HepG2 (cell line): ENCODE results near the gene PIGN. TPM values are rescaled to one million over a fixed set of nuclear protein-coding genes. Genes with fewer than 3 reads are reported as not detected.

ENCODE experiments used
- ATAC-seq: fragments of 200-7000 bp; cut with Tn5 transposase; 3 replicates; pipeline ENCODE4 v1.9.1; 2020; ENCODE audit warnings: mild to moderate bottlenecking, moderate library complexity
- BruUV-seq: library from RNA; stranded (reverse); fragments of 400-500 nt; replicated peaks from 2 replicates; lab custom pipeline; 2021; lab: Mats Ljungman, UMichigan
- CTCF ChIA-PET: fragments of 300-600 bp; formaldehyde crosslinking; extraction: SDS; loops from one replicate; lab custom pipeline; 2021; ENCODE audit warnings: low total read pairs, inconsistent platforms, low intra/inter-chr PET ratio; lab: Yijun Ruan, JAX
- POLR2A ChIA-PET: fragments of 350-600 bp; sonication (Branson Sonifier 250); formaldehyde crosslinking; loops from one replicate; lab custom pipeline; 2020; ENCODE audit warnings: antibody characterized with exemption, inconsistent platforms; lab: Yijun Ruan, JAX
- DNase-seq: peaks from one replicate; pipeline ENCODE4 v3.0.0-alpha.2; 2015; ENCODE audit warnings: low spot score
- FAIRE-seq: peaks from 3 replicates; lab custom pipeline; 2011; peaks lifted over from hg19 to GRCh38; lab: Jason Lieb, UNC
- H2AFZ ChIP-seq: one replicate; pipeline ENCODE4 v1.6.1; 2011; ENCODE audit warnings: low read length, inconsistent platforms
- H3K27ac ChIP-seq: fragments of 300-600 bp; 3 replicates; pipeline ENCODE4 v1.8.0; 2011; ENCODE audit warnings: mixed run types, mild to moderate bottlenecking, mixed read lengths, low read length, inconsistent platforms; ENCODE audit not compliant: insufficient read depth; ENCODE audit errors: extremely low read length
- H3K27me3 ChIP-seq, 2 experiments: fragments of 200-600 bp in 1 of 2; 2 replicates in 1 of 2; 3 replicates in 1 of 2; pipeline versions ENCODE4 v1.6.0 to v1.8.0; 2011; ENCODE audit warnings: low read length in 2 of 2, mild to moderate bottlenecking in 2 of 2, moderate library complexity in 2 of 2, inconsistent platforms in 1 of 2; ENCODE audit not compliant: insufficient read depth in 2 of 2, control insufficient read depth in 1 of 2
- H3K36me3 ChIP-seq, 2 experiments: fragments of 200-600 bp in 1 of 2; replicated peaks in 1 of 2; 2 replicates in 1 of 2; 3 replicates in 1 of 2; pipeline versions ENCODE4 v1.5.1 to v1.8.0; 2011; ENCODE audit warnings: low read length in 2 of 2, inconsistent platforms in 1 of 2; ENCODE audit not compliant: insufficient read depth in 2 of 2, control insufficient read depth in 1 of 2
- H3K4me1 ChIP-seq: 2 replicates; pipeline ENCODE4 v1.5.1; 2012; ENCODE audit warnings: low read length, inconsistent platforms; ENCODE audit not compliant: insufficient read depth
- H3K4me2 ChIP-seq: 2 replicates; pipeline ENCODE4 v1.6.0; 2011; ENCODE audit warnings: low read depth, low read length, inconsistent platforms
- H3K4me3 ChIP-seq, 3 experiments: fragments of 200-600 bp in 1 of 3; sonication (generic), shearing (Covaris generic) in 1 of 3; replicated peaks in 1 of 3; 2 replicates each; pipeline ENCODE4 v1.5.1; 2011 to 2016; ENCODE audit warnings: low read length in 3 of 3, inconsistent platforms in 2 of 3, low read depth in 2 of 3, mild to moderate bottlenecking in 2 of 3, control low read depth in 1 of 3, mixed read lengths in 1 of 3; ENCODE audit not compliant: insufficient read depth in 1 of 3
- H3K79me2 ChIP-seq: one replicate; pipeline ENCODE4 v1.6.1; 2011; ENCODE audit warnings: low read length, inconsistent platforms; ENCODE audit not compliant: insufficient read depth
- H3K9ac ChIP-seq: 2 replicates; pipeline ENCODE4 v1.6.0; 2011; ENCODE audit warnings: mild to moderate bottlenecking, low read depth, low read length, inconsistent platforms; ENCODE audit not compliant: insufficient read depth
- H3K9me3 ChIP-seq: 2 replicates; pipeline ENCODE4 v1.5.1; 2012; ENCODE audit warnings: mild to moderate bottlenecking, low read length
- H4K20me1 ChIP-seq: 2 replicates; pipeline ENCODE4 v1.6.0; 2011; ENCODE audit warnings: inconsistent platforms, mild to moderate bottlenecking, low read length, moderate library complexity; ENCODE audit not compliant: insufficient read depth
- ERF ChIP-seq: IDR thresholded peaks from 2 replicates; pipeline ENCODE4 v1.6.1; 2018; ENCODE audit warnings: missing biosample characterization, missing genetic modification reagents
- EZH2 ChIP-seq: conservative IDR thresholded peaks from 2 replicates; pipeline ENCODE4 v1.6.1; 2012; ENCODE audit warnings: mild to moderate bottlenecking, low read depth, low read length, moderate library complexity
- HCFC1 ChIP-seq: fragments of 150-350 bp; IDR thresholded peaks from 2 replicates; pipeline ENCODE4 v1.6.1; 2014; ENCODE audit warnings: low read depth, low read length
- HNRNPH1 ChIP-seq: fragments of 200-400 bp; formaldehyde crosslinking; optimal IDR thresholded peaks from 2 replicates; pipeline ENCODE3; 2017; ENCODE audit warnings: mild to moderate bottlenecking, low read depth, low read length
- HOXA9 ChIP-seq: sonication (generic); formaldehyde crosslinking; IDR thresholded peaks from 2 replicates; pipeline ENCODE4 v1.8.1; 2022; ENCODE audit warnings: missing genetic modification reagents, mild to moderate bottlenecking, moderate library complexity, borderline replicate concordance
- KLF11 ChIP-seq: IDR thresholded peaks from 2 replicates; pipeline ENCODE4 v1.6.1; 2016; ENCODE audit warnings: missing compliant biosample characterization
- NCOA2 ChIP-seq: sonication (generic); formaldehyde crosslinking; IDR thresholded peaks from 2 replicates; pipeline ENCODE4 v1.8.0; 2022; ENCODE audit warnings: inconsistent platforms
- NFRKB ChIP-seq: fragments of 450-650 bp; IDR thresholded peaks from 2 replicates; pipeline ENCODE4 v1.6.1; 2017
- NR2F6 ChIP-seq, 2 experiments: IDR thresholded peaks; 2 replicates each; pipeline ENCODE4 v1.6.1; 2016; ENCODE audit warnings: antibody characterized with exemption in 1 of 2, mild to moderate bottlenecking in 1 of 2
- RFX3 ChIP-seq: IDR thresholded peaks from 2 replicates; pipeline ENCODE4 v1.6.1; 2016; ENCODE audit warnings: missing biosample characterization, missing genetic modification reagents
- SCMH1 ChIP-seq: sonication (generic); formaldehyde crosslinking; IDR thresholded peaks from 2 replicates; pipeline ENCODE4 v1.9.0; 2021; ENCODE audit warnings: missing genetic modification reagents, mild to moderate bottlenecking, borderline replicate concordance
- SKIL ChIP-seq: sonication (generic); formaldehyde crosslinking; IDR thresholded peaks from 2 replicates; pipeline ENCODE4 v1.8.0; 2022; ENCODE audit warnings: missing genetic modification reagents, mild to moderate bottlenecking, moderate library complexity, borderline replicate concordance
- TOPORS ChIP-seq: sonication (generic); formaldehyde crosslinking; IDR thresholded peaks from 2 replicates; pipeline ENCODE4 v1.8.0; 2023; ENCODE audit warnings: mild to moderate bottlenecking, missing genetic modification reagents
- ZBTB46 ChIP-seq: sonication (generic); formaldehyde crosslinking; IDR thresholded peaks from 2 replicates; pipeline ENCODE4 v1.4.0; 2020; ENCODE audit warnings: mild to moderate bottlenecking, missing genetic modification reagents, borderline replicate concordance
- ZEB1 ChIP-seq: IDR thresholded peaks from 2 replicates; pipeline ENCODE4 v1.6.1; 2012; ENCODE audit warnings: mild to moderate bottlenecking, low read depth, inconsistent platforms; ENCODE audit not compliant: insufficient replicate concordance
- ZNF512 ChIP-seq: sonication (generic); formaldehyde crosslinking; IDR thresholded peaks from 2 replicates; pipeline ENCODE4 v1.4.0; 2020; ENCODE audit warnings: mild to moderate bottlenecking, missing genetic modification reagents
- ZNF703 ChIP-seq: sonication (generic); formaldehyde crosslinking; IDR thresholded peaks from 2 replicates; pipeline ENCODE4 v1.5.1; 2020; ENCODE audit warnings: missing genetic modification reagents, mild to moderate bottlenecking, moderate library complexity, borderline replicate concordance
- ZNF781 ChIP-seq: sonication (generic); formaldehyde crosslinking; IDR thresholded peaks from 2 replicates; pipeline ENCODE4 v1.5.1; 2020; ENCODE audit warnings: borderline replicate concordance, mild to moderate bottlenecking, missing genetic modification reagents; ENCODE audit errors: not compliant biosample characterization
- whole genome bisulfite sequencing: methylation state at CpG from one replicate; pipeline ENCODE4 v1.1.6; 2017; ENCODE audit warnings: low lambda C conversion rate; 5-methylcytosine and 5-hydroxymethylcytosine counted together
- in situ Hi-C: cut with HindIII; loops from 2 replicates; pipeline ENCODE4 v1.10.0; 2017; ENCODE audit warnings: low pct_unique_long_range_greater_than_20kb; ENCODE audit not compliant: extremely low pct_ligation_motif_present
- intact Hi-C: fragments of 100-400 bp; cut with micrococcal nuclease; formaldehyde crosslinking; loops from one replicate; pipeline ENCODE4 v1.10.0; 2022; ENCODE audit not compliant: unreplicated experiment
- polyA plus RNA-seq, 8 experiments: library from polyadenylated mRNA; depleted of rRNA in 3 of 8; stranded (reverse) in 7 of 8; unstranded in 1 of 8; fragments of >200 nt; fragmentation: Illumina TruSeq in 4 of 8; extraction: Trizol in 4 of 8; gene quantifications; 2 replicates each; pipeline versions ENCODE4 v1.2.1 to v1.2.3, GENCODE V29; 2011 to 2016; ENCODE audit warnings: low read depth in 4 of 8, missing spikeins in 1 of 8, mixed read lengths in 1 of 8; ENCODE audit not compliant: insufficient read depth in 1 of 8
- total RNA-seq, 5 experiments: library from RNA; depleted of rRNA; stranded (reverse); fragments of >200 nt; fragmentation: Illumina TruSeq; extraction: Trizol; gene quantifications; 2 replicates each; pipeline ENCODE4 v1.2.3, GENCODE V29; 2016; ENCODE audit warnings: low read depth in 1 of 5

PIGN gene
- total and polyA plus RNA-seq, 2 of the 13 experiments (the other 11 are each of a cell fraction or from before 2014, with no cell fraction given): 15.5 to 33.6 TPM

- Histone ChIP-seq H3K9ac (no peak overlapping the region), H3K4me1 (no peaks in the 10 kb centered on the region), H3K4me3 (no peak overlapping the region), H2AFZ (no peak overlapping the region), H3K9me3 (no peaks in the 10 kb centered on the region), H3K27me3 (no peaks in the 10 kb centered on the region), H3K4me2 (no peak overlapping the region), H3K36me3 (0 out of 5 replicates have a peak, but pooled peaks cover 0 to 2% of the 10 kb centered on the region in 2 experiments), H3K27ac (no peak overlapping the region), H4K20me1 (no peaks in the 10 kb centered on the region), H3K79me2 (no peaks in the 10 kb centered on the region)
- CTCF ChIA-PET: no interaction called here
- DNase-seq: no peak
- BruUV-seq: no TSS peak
- intact Hi-C loops (no loop called here), in situ Hi-C loops (no loop called here)
- TF ChIP-seq EZH2: no peak
- no peak for TF ChIP-seq ZNF703 (CRISPR knock-in tag)
- TF ChIP-seq ZNF781 (CRISPR knock-in tag): no peak
- TF ChIP-seq HOXA9 (CRISPR knock-in tag): no peak
- no peak for TF ChIP-seq NFRKB
- TF ChIP-seq KLF11 (CRISPR knock-in tag): no peak
- TF ChIP-seq NR2F6 (IDR thresholded peaks at IDR 0.05): no peak
- TF ChIP-seq NR2F6 (CRISPR knock-in tag; IDR thresholded peaks at IDR 0.05): no peak
- no peak for TF ChIP-seq HCFC1
- TF ChIP-seq ZBTB46 (CRISPR knock-in tag): no peak
- no peak for TF ChIP-seq ZEB1
- no peak for TF ChIP-seq ZNF512 (CRISPR knock-in tag)
- TF ChIP-seq TOPORS (CRISPR knock-in tag): no peak
- TF ChIP-seq NCOA2 (CRISPR knock-in tag): no peak
- TF ChIP-seq HNRNPH1: no peak
- no peak for TF ChIP-seq RFX3 (CRISPR knock-in tag)
- TF ChIP-seq SCMH1: no peak
- TF ChIP-seq ERF (CRISPR knock-in tag): no peak
- no peak for TF ChIP-seq SKIL (CRISPR knock-in tag)
- ATAC-seq: no peak
- WGBS: 96% methylated on average over 2 of the region's 2 CpGs
- FAIRE-seq: no peak
- POLR2A ChIA-PET: no interaction called here
These were observed 142.3 kb downstream of the PIGN start for GRCh38 chr18:62044490-62045000.
